Activated naive CD4-positive, alpha-beta T cell treated with anti-CD3 and anti-CD28 coated beads, Interleukin-2, amount 50 U/mL, for 16 hours (primary cell): ENCODE measurements around the gene NDUFS7.

Source experiments
- DNase-seq: peaks from one replicate; pipeline ENCODE4 v3.0.0-alpha.2; 2020

The NDUFS7 gene

GRCh38 chr19:1383312-1384084 lies at the start of gene NDUFS7:
Gene NDUFS7, plus strand, starts transcription at chr19:1383907. Its CDS starts 20 bp downstream, at chr19:1383927.
- DNase-seq: peak; percentile 90

GRCh38 chr19:1336079-1336684 lies 47.5 kb upstream of the NDUFS7 start:
- DNase-seq: no peak

- no peak for DNase-seq
These were observed 42.8 kb upstream of the NDUFS7 start for GRCh38 chr19:1340681-1341469.

DNA sequence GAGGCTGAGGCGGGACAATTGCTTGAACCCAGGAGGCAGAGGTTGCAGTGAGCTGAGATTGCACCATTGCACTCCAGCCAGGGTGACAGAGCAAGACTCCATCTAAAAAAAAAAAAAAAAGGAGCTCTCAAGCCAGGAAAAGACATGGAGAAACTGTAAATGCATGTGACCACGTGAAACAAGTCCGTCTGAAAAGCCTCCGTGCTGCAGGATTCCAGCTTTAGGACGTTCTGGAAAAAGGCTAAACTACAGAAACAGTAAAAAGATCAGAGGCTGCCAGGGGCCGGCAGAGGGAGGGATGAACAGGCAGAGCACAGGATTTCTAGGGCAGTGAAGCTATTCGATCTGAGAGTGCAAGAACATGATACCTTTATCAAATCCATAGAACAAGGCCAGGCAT lies 40.7 kb upstream of the NDUFS7 start:
- DNase-seq: no peak

DNA sequence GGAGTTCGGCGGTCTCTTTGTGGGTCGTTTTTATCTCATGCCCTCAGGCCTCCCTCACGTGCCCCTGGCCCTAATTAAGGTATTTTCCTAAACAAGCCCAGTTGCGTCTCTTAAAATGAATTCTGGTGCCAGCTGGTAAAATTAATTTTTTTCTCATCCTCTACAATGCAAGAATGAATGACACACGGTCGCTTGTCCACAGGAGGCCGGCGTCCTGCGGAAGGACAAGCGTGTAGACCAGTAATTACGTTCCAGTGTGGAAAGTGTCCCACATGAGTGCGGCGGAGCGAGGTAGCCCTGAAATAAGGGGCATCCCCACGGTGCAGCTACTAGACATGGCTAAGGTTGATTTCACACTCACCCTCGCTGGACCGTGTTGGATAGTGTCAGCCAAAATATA lies 34.5 kb upstream of the NDUFS7 start:
- DNase-seq: no peak

DNA sequence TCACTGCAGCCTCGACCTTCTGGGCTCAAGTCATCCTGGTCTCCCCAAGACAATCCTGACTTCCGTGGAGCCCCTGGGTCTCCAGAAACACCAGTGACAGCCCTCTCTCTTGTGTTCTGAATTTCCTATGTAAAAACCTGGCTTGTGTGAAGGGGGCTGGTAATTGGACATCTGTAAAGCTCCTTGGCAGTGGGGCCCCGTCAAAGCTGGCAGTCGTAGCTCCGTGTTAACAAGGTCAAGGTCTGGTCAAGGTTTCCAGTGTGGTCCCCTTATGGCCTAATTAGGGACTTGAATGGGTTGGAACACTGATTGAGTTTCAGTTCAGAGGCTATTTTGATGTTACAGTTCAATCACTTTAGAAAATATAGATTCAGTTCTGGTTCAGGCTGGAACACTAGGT lies 32.8 kb upstream of the NDUFS7 start:
- DNase-seq: no peak

DNA sequence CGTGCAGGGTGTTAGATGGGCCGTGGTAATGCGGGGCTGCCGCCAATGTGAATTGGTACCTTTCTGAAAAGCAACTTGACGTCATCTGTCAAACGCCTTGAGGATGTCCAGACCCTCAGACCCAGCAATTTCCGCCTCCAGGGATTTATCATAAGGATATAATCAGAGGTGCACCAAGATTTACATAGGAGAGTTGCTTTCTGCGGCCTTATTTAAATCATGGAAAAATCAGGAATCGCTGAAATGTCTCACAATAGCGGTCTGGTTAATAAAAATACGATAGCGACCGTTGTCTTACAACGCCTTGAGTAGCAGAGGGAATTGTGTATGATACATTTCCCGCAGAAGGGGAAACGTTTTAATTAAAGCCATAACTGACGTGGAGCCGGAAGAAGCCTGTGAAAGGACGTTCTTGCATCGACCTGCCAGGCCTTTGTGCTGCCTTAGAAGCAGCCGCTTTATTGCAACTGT lies 32.3 kb upstream of the NDUFS7 start:
- DNase-seq: no peak

DNA sequence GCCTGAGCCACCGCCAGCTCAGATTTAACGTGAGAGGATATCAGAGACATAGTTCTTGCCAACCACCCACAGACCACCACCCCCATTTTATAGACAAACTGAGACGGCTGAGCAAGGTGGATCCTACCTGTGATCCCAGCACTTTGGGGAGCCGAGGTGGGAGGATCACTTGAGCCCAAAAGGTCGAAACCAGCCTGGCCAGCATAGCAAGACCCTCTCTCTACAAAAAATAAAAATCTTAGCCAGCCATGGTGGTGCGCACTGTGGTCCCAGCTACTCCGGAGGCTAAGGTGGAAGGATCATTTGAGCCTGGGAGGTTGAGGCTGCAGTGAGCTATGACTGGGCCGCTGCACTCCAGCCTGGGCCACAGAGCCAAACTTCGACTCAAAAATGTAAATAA lies 30.6 kb upstream of the NDUFS7 start:
- DNase-seq: no peak

DNA sequence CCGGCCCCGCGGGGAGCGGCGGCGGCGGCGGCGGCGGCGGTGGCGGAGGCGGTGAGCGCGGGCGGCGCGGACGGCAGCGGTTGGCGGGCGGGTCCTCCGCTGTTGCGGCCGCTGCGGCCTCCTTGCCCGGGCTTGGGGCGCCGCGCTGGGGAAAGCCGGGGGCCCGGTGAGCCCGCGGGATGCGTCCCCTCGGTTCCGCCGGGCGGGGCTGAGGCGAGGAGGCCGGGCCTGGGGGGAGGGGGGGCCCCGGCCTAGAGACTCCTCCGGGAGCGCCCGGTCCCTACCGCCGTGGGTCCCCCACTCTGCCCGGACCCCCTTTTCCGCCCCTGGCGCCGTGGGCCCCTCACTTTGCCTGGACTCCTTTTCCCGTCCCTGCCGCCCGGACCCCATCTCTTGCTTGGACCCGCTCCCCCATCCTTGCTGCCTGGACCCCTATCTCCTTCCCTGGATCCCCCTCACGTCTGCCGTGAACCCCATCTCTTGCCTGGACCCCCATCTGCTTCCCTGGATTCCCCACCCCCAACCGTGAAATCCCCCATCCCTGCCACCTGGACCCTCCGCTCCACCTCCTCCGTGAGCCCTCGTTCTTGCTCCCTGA lies 28.6 kb upstream of the NDUFS7 start:
- no peak for DNase-seq

GRCh38 chr19:1355568-1356507 lies 27.9 kb upstream of the NDUFS7 start:
- no peak for DNase-seq

GRCh38 chr19:1356508-1356865 lies 27.2 kb upstream of the NDUFS7 start:
- DNase-seq: no peak

- DNase-seq: no peak
These were observed 26.1 kb upstream of the NDUFS7 start for GRCh38 chr19:1357531-1358109.

- DNase-seq: no peak
These were observed 23.4 kb upstream of the NDUFS7 start for GRCh38 chr19:1360126-1360817.

DNA sequence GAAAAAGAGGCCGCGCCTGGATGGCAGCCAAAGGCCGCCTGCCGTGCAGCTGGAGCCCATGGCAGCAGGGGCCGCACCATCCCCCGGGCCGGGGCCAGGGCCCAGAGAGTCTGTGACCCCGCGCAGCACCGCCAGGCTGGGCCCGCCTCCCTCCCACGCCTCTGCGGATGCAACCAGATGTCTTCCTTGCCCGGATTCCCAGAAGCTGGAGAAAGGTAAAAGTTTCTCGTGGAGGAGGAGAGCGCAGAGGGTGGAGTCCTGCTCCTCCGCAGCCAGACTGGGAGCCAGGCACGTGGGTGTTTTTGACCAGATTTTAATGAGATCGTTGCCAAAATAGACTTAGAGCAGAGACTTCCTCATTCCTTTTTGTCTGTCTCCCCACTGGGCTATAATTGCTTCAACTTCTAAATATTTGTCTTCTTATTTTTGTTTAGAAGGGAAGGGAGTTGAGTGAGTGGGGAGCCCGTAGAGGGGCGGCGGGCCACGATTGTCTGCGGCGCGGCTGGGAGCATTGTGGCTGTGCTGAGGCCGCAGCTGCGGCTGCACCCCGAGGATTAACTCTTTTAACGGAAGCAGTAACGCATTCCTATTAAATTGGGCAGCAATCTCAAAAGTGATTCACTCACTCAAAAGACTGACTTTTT lies 22.8 kb upstream of the NDUFS7 start:
- no peak for DNase-seq

DNA sequence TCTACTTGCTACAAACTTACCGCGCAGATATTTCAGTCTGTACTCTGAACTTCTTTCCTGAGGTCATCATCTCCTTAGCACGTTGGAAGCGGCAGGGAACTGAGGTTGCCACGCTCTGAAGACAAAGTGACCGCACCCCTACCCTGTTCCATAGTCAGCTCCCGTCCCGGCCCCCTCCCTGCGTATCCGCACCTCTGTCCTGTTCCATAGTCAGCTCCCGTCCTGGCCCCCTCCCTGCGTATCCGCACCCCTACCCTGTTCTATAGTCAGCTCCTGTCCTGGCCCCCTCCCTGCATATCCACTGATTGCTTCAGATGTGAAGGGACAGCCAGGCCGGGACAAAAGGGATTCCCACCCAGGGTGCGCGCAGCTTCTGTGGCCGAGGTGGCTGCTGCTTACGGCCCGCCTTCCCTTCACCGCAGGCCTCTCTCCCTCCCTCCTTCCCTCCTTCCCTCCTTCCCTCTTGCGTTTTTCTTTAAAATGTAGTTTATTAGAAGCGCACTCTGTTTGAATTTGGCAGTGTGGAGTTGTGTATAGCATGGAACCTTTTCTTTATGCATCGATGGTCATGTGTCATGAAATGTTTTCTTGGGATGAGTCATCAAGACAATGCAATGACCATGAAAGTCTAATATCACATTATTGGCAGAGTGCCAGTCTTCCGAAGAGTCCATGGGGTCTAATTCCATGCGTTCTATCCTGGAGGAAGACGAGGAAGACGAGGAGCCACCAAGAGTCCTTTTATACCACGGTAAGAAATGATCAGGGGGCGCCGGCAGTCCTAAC lies 21.9 kb upstream of the NDUFS7 start:
- no peak for DNase-seq

DNA sequence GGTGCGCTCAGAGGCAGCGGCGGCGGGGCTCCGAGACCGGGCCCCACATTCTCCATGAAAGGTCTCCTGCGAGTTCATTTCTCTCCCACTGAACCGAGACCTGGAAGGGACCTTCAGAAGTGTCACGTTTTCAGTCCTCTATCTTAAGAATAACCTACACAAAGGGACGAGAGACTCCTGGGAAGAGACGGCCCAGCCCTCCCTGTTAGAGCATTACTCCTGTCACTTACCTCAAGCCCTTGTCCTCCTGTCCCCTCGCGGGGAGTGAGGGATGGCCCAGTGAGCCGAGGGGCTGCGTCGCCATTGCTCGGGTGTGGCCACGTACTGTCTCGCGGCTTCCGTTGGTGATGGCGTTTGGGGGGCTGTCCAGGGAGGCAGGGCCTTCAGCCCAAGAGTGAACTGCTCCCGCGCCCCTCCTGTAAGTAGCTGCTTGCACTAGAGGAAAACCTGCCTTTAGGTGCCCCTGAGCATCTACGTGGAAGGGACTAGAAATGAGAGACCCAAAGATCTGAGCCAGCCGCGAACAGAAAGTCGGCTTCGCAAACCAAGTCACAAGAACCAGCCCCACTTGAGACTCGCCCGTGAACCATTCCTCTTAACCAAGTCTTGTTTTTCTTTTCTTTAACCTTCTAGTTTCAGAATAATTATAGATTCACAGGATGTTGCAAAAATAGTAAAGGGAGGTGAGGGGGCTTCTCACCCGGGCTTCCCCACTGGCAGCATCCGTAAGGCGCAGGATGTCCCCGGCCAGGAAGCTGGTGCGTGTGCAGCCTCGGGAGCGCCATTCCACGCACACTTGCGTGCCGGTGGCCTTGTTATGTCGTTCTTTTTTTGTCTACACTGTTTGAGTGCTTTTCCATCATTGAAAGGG lies 21.1 kb upstream of the NDUFS7 start:
- no peak for DNase-seq

DNA sequence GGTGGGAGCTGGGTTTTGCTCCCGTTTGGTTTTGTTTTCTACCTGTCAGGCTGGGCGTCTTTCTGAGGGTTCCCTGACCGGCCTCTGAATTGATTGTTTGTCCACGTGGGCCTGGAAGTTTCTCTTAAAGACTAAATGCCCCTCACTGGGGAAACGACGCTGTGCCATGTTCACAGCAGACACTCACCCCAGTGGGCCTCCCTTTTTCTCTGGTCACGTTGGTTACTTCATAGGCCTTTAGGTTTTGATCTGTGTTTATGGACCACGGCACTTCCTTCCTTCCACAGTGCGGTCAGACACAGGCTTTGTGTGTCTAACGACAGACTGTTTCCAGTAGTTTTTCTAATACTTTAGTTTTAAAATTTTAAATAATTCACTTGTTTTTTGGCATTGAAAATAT lies 20.1 kb upstream of the NDUFS7 start:
- no peak for DNase-seq

GRCh38 chr19:1364070-1364704 lies 19.5 kb upstream of the NDUFS7 start:
- peak; percentile 33 for DNase-seq
